ENCODE data around the gene ANKRD34A. TPM values are rescaled to one million over a fixed set of nuclear protein-coding genes. Genes with fewer than 3 reads are reported as not detected.
A peak's percentile ranks its signal among the peaks of the same experiment; 100 is the strongest.

The ANKRD34A gene
- total and polyA plus RNA-seq, 2 of the 8 experiments (the other 6 are each of a cell fraction or from before 2014, with no cell fraction given), result 0.15 to 0.20 TPM

- Histone ChIP-seq H2BK15ac (ENCODE audit: low read length) (peak within 1 kb of the TSS; percentile 90; the same call in 1 of the 2 replicates), H3K9ac (replicated peaks in 1 of 4; ENCODE audit: extremely low read depth in 1 of 4, low read depth in 3 of 4, low read length in 3 of 4) (peak within 1 kb of the TSS; percentile 48 to 75 (median 60)), H4K8ac (ENCODE audit: extremely low read depth, insufficient read depth, low read length) (peak within 1 kb of the TSS; percentile 75; the same call in 1 of the 2 replicates), H2BK5ac (ENCODE audit: low read depth, low read length) (peak within 1 kb of the TSS; percentile 62; the same call in 1 of the 2 replicates), H3K56ac (replicated peaks; ENCODE audit: insufficient read length, low read depth, low read length) (no peak within 1 kb of the TSS), H3K4me2 (ENCODE audit: insufficient read depth in 1 of 2, low read depth in 2 of 2, low read length in 2 of 2) (peak within 1 kb of the TSS; percentile 94 to 99), H2BK12ac (ENCODE audit: low read depth, low read length) (peak within 1 kb of the TSS; percentile 54), H3K18ac (ENCODE audit: extremely low read depth, low read length) (peak within 1 kb of the TSS; percentile 15; the same call in 1 of the 2 replicates), H2BK20ac (ENCODE audit: low read length) (no peak within 1 kb of the TSS), H3K23me2 (ENCODE audit: low read depth, low read length) (peaks cover 16% of the 10 kb centered on the region), H3K36me3 (ENCODE audit: control insufficient read depth in 2 of 4, insufficient read depth in 4 of 4, low read length in 3 of 4) (peaks cover 0 to 10% (median 2%) of the 10 kb centered on the region in 4 experiments; a peak in 3 of 8 replicates), H2AK5ac (ENCODE audit: low read depth, low read length) (0 out of 2 replicates have a peak within 1 kb of the TSS, but pooled peaks have one; percentile 45), H3K14ac (ENCODE audit: insufficient read length) (no peak within 1 kb of the TSS), H3K4ac (replicated peaks; ENCODE audit: insufficient read length, low read depth, low read length) (no peak within 1 kb of the TSS), H2BK120ac (replicated peaks; ENCODE audit: low read depth, low read length) (no peak within 1 kb of the TSS), H3K4me1 (replicated peaks in 1 of 4; ENCODE audit: control insufficient read depth in 3 of 4, insufficient read depth in 4 of 4, low read length in 3 of 4) (peaks cover 0 to 6% (median 2%) of the 10 kb centered on the region in 4 experiments; a peak in 6 of 7 replicates), H4K20me1 (replicated peaks in 1 of 2; ENCODE audit: control insufficient read depth in 1 of 2, insufficient read depth in 2 of 2, low read length in 2 of 2) (no peaks in the 10 kb centered on the region), H3K27me3 (replicated peaks in 1 of 4; ENCODE audit: control insufficient read depth in 3 of 4, extremely low read depth in 1 of 4, insufficient read depth in 3 of 4, low read length in 3 of 4) (no peaks in the 10 kb centered on the region), H3K4me3 (ENCODE audit: extremely low read depth in 1 of 4, insufficient read depth in 2 of 4, low read depth in 3 of 4, low read length in 4 of 4) (peak within 1 kb of the TSS; percentile 71 to 96 (median 82)), H3K9me3 (ENCODE audit: insufficient read depth in 2 of 2, low read depth in 1 of 2, low read length in 1 of 2) (no peaks in the 10 kb centered on the region), H3K23ac (ENCODE audit: insufficient read length) (no peak within 1 kb of the TSS), H2AFZ (ENCODE audit: low read length) (peak within 1 kb of the TSS; percentile 87), H3K79me2 (ENCODE audit: control insufficient read depth in 1 of 2, insufficient read depth in 2 of 2, low read length in 2 of 2) (no peaks in the 10 kb centered on the region), H4K91ac (replicated peaks; ENCODE audit: insufficient read length, low read length) (no peak within 1 kb of the TSS), H3K79me1 (ENCODE audit: low read depth, low read length) (no peaks in the 10 kb centered on the region), H3K27ac (ENCODE audit: low read depth, low read length) (no peak within 1 kb of the TSS), H4K5ac (ENCODE audit: insufficient read length, low read depth, low read length) (peak within 1 kb of the TSS; percentile 35)
- no peak for FAIRE-seq
- ChIA-PET POLR2A (ENCODE audit: partially characterized antibody) (interaction anchor here (1.0 to 2.4 kb wide), 15 partner anchors 9 to 134 kb away, joined by 3 to 17 read pairs (median 4); partner anchors contain the start of genes LIX1L, PIAS3 and RBM8A), CTCF (ENCODE audit: partially characterized antibody) (interaction anchor here (0.8 to 15.9 kb wide), 6 partner anchors 9 to 73 kb away, joined by 3 to 146 read pairs (median 4); partner anchors contain the start of genes ITGA10, NUDT17 and RBM8A)
- WGBS, 2 experiments (ENCODE audit: extremely low coverage in 1 of 2, insufficient coverage in 1 of 2, insufficient read length in 1 of 2, insufficient replicate concordance in 2 of 2, low coverage in 1 of 2, low lambda C conversion rate in 2 of 2, missing lambda C conversion rate in 1 of 2), result 4% methylated on average over 43 of the region's 51 CpGs; no CpG with 5 or more reads in 1 of the 2 experiments
- peak in 1 of 2 experiments; percentile 92 for DNase-seq (ENCODE audit: low read depth in 1 of 2, low spot score in 2 of 2)
- TF ChIP-seq MAX (IDR thresholded peaks at IDR 0.05) (no peak; the same call in 1 of the 2 replicates), TBP (IDR thresholded peaks at IDR 0.05; ENCODE audit: low read depth, low read length) (no peak), CHD1 (IDR thresholded peaks at IDR 0.05; ENCODE audit: low read depth, low read length) (no peak), TAF1 (IDR thresholded peaks at IDR 0.05; ENCODE audit: low read depth, low read length) (no peak; the same call in 1 of the 2 replicates), ATF3 (IDR thresholded peaks at IDR 0.05; ENCODE audit: insufficient read depth, low read depth, low read length) (no peak), KDM4A (IDR thresholded peaks at IDR 0.05; ENCODE audit: low read depth, low read length, severe bottlenecking) (peak; percentile 62), EZH2 (IDR thresholded peaks at IDR 0.05; ENCODE audit: low read depth, low read length, severe bottlenecking) (no peak), HDAC2 (IDR thresholded peaks at IDR 0.05; ENCODE audit: borderline replicate concordance in 1 of 2, low read depth in 2 of 2, low read length in 2 of 2) (peak in 1 of 2 experiments; percentile 3; a peak in 1 of 4 replicates), RXRA (IDR thresholded peaks at IDR 0.05; ENCODE audit: insufficient read depth, low read depth, low read length) (no peak)
Measured at GRCh38 chr1:145918144-145918991, 46.0 kb downstream of the ANKRD34A start, which contains the start of gene PEX11B. PEX11B (minus strand) TSS chr1:145918717; CDS start chr1:145918688, 29 bp downstream.

All from H1 (cell line).